Mucosa of rectum (tissue), 2 donors: ENCODE results near the gene TTC23L.

Experiments
- H3K27ac ChIP-seq, 2 donors: one replicate each; pipeline ENCODE4 v1.7.0; 2013; ENCODE audit warnings: inconsistent platforms in 2 of 2, low read depth in 2 of 2, low read length in 2 of 2
- H3K27me3 ChIP-seq, 2 donors: one replicate each; pipeline ENCODE4 v1.7.0; 2013; ENCODE audit warnings: low read length in 2 of 2; ENCODE audit not compliant: control insufficient read depth in 2 of 2, insufficient read depth in 2 of 2
- H3K36me3 ChIP-seq, 2 donors: one replicate each; pipeline ENCODE4 v1.7.0; 2013; ENCODE audit warnings: low read length in 2 of 2; ENCODE audit not compliant: control insufficient read depth in 2 of 2, insufficient read depth in 2 of 2
- H3K4me1 ChIP-seq, 2 donors: one replicate each; pipeline ENCODE4 v1.7.0; 2013; ENCODE audit warnings: low read length in 2 of 2, mild to moderate bottlenecking in 1 of 2; ENCODE audit not compliant: control insufficient read depth in 2 of 2, insufficient read depth in 2 of 2
- H3K4me3 ChIP-seq, 2 donors: one replicate each; pipeline ENCODE4 v1.7.0; 2013; ENCODE audit warnings: low read length in 2 of 2
- H3K9ac ChIP-seq, 2 donors: one replicate each; pipeline ENCODE4 v1.7.0; 2013; ENCODE audit warnings: low read length in 2 of 2, low read depth in 1 of 2, mild to moderate bottlenecking in 1 of 2
- H3K9me3 ChIP-seq, 2 donors: one replicate each; pipeline ENCODE4 v1.7.0; 2013; ENCODE audit warnings: low read length in 2 of 2; ENCODE audit not compliant: control insufficient read depth in 2 of 2
- donor health status: healthy.
- donor health status: Normal muscosa, but diverticular disease.

The TTC23L gene

DNA sequence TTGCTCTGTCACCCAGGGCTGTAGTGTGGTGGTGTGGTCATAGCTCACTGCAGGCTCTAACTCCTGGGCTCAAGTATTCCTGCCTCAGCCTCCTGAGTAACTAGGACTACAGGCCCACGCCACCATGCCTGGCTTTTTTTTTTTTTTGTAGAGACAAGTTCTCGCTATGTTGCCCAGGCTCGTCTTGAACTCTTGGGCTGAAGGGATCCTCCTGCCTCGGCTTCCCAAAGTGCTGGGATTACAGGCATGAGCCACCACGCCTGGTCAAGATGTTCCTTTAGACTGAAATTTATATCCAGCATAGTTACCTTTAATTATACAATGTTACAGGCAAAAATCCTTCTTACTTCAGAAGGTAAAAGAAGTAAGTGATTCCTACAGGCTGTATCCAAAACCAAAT, 88.8 kb downstream of the TTC23L start:
- Histone ChIP-seq H3K9ac (no peak overlapping the region), H3K27me3 (no peaks in the 10 kb centered on the region), H3K27ac (no peak overlapping the region), H3K4me3 (no peak overlapping the region), H3K9me3 (no peaks in the 10 kb centered on the region), H3K4me1 (peaks cover 6 to 8% of the 10 kb centered on the region in 2 donors), H3K36me3 (peaks cover 25 to 28% of the 10 kb centered on the region in 2 donors)

DNA sequence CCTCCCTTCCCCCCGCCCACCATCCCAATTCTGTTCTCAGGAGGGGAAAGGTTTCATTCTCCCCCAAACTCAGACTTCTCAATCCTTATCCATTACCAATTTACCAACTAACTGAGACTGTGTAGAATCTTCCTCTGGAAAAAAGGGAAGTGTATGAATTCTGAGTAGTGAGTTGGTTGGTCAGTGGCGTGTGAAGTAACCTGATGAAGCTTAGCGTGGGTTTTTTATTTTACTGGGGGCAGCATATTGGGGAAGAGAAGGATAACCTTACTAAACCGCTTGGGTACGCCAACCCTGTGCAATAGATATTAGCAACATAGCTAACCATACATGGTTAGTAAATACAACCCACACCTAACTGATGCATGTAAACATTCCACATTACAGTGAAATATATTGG, 89.3 kb downstream of the TTC23L start:
- H3K4me1 ChIP-seq: peaks cover 6 to 8% of the 10 kb centered on the region in 2 donors
- H3K4me3 ChIP-seq: peak overlapping the region in 1 of 2 donors; percentile 67
- H3K9me3 ChIP-seq: no peaks in the 10 kb centered on the region
- no peaks in the 10 kb centered on the region for H3K27me3 ChIP-seq
- peaks cover 21 to 27% of the 10 kb centered on the region in 2 donors for H3K36me3 ChIP-seq
- H3K27ac ChIP-seq: no peak overlapping the region
- no peak overlapping the region for H3K9ac ChIP-seq

DNA sequence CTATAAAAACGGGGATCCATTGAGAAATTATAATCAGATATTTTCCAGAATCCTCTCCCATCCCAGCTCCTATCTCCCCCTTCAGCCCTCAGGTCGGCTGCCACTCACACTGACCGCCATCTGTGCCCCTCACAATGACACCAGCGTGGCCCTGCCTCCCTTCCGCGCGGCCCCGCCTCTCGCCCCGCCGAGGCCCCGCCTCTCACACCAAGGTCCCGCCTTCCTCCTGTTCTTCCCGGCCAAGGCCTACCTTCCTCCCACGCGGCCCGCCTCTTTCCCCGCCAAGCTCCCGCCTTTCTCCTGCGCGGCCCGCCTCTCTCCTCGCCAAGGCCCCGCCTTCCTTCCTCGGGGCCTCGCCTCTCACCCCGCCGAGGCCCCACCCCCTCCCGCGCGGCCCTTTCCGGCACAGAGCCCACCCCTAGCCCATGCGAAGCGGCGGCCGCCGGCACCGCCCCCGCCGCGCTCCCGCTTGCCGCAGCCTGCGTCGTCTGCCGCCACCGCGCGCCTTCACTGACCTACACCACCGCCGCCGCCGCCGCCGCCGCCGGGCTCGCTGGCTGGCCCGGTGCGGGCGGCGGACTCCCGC, 90.3 kb downstream of the TTC23L start, which contains the start of gene DNAJC21:
Gene DNAJC21 (plus strand): TSS at position 426 of the 586 bp plus-strand sequence. CDS start 261 bp downstream, outside the sequence.
- Histone ChIP-seq H3K36me3 (peaks cover 12 to 18% of the 10 kb centered on the region in 2 donors), H3K4me3 (peak within 1 kb of the TSS; percentile 92 to 98), H3K27ac (peak within 1 kb of the TSS; percentile 97), H3K9ac (peak within 1 kb of the TSS; percentile 94 to 97), H3K27me3 (no peaks in the 10 kb centered on the region), H3K9me3 (no peaks in the 10 kb centered on the region), H3K4me1 (peaks cover 6 to 8% of the 10 kb centered on the region in 2 donors)

DNA sequence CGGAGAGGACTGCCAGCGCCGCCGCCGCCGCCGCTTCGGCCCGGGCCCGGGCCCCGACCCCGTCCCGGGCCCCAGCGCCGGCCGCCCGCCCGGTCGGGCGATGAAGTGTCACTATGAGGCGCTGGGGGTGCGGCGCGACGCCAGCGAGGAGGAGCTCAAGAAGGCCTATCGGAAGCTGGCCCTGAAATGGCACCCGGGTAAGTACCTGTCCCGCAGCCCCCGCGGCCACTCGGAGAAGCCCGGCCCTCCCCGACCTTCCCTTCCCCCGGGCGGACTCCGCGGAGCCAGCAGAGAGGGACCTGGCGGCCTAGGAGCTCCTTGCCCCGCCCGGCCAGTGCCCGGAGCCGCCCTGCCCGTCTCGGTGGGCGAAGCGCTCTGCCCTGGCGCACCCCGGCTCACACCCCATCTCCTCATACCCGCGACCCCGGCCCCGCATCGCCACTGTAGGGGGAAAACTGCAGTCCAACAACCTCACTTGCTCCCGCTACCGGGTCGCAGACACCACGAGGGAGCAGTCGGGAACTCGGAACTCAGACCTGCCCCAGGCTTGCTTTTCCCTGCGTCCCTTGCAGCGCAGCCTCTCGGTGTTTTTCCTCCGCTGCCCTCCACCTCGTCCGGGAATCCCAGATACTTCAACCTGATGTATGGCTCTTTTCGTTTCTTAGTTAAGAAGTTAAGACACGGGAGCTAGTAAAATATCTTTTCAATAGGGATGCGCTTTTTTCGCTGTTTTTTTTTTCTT, 90.9 kb downstream of the TTC23L start:
- Histone ChIP-seq H3K27ac (peak overlapping the region; percentile 97), H3K9me3 (no peaks in the 10 kb centered on the region), H3K27me3 (no peaks in the 10 kb centered on the region), H3K4me1 (peaks cover 6 to 8% of the 10 kb centered on the region in 2 donors), H3K4me3 (peak overlapping the region; percentile 92 to 98), H3K36me3 (peaks cover 8 to 16% of the 10 kb centered on the region in 2 donors), H3K9ac (peak overlapping the region; percentile 94 to 97)

DNA sequence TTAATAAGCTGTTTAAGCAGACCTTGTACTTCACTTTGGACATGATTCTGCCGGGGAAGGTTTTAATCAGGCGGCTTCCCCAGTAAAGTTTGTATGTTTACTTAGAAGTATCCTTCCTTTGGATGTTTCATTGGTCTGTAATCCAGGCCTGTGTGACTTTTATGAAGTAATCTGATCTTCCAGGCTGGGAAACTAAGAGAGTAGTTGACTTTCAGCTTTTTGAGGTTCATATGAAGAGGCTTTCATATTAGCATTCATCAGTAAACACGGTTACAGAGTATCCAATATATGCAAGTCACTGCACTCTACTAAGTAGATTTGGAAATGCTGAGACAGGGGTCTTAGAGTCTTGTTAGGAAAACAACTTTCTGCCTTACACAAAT, 91.5 kb downstream of the TTC23L start:
- peaks cover 8 to 16% of the 10 kb centered on the region in 2 donors for H3K36me3 ChIP-seq
- peak overlapping the region; percentile 97 for H3K27ac ChIP-seq
- H3K4me3 ChIP-seq: peak overlapping the region; percentile 92 to 98
- H3K9ac ChIP-seq: peak overlapping the region; percentile 94 to 97
- H3K9me3 ChIP-seq: no peaks in the 10 kb centered on the region
- H3K4me1 ChIP-seq: peaks cover 6 to 8% of the 10 kb centered on the region in 2 donors
- H3K27me3 ChIP-seq: no peaks in the 10 kb centered on the region

DNA sequence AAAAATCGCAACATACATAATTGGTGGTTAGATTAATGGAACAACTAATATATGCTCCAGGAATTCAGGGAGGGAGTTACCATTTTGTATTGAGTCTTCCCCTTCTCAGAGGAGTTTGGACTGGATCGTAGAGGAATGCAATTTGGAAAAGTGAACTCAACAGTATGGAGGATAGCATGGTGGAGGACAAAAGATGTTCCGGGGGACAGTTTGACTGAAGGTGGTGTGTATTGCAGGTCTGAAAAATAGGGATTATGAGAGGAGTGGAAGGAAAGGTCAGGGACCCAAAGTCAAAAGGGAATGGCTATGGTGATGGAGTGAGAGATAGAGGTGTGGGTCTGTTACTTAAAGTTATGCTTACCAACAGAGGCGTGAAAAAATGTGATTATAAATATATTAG, 91.9 kb downstream of the TTC23L start:
- H3K9me3 ChIP-seq: no peaks in the 10 kb centered on the region
- H3K9ac ChIP-seq: peak overlapping the region; percentile 94 to 97
- H3K27me3 ChIP-seq: no peaks in the 10 kb centered on the region
- peak overlapping the region in 1 of 2 donors; percentile 97 for H3K27ac ChIP-seq
- peak overlapping the region; percentile 92 to 98 for H3K4me3 ChIP-seq
- peaks cover 8 to 15% of the 10 kb centered on the region in 2 donors for H3K36me3 ChIP-seq
- H3K4me1 ChIP-seq: peaks cover 6 to 8% of the 10 kb centered on the region in 2 donors

DNA sequence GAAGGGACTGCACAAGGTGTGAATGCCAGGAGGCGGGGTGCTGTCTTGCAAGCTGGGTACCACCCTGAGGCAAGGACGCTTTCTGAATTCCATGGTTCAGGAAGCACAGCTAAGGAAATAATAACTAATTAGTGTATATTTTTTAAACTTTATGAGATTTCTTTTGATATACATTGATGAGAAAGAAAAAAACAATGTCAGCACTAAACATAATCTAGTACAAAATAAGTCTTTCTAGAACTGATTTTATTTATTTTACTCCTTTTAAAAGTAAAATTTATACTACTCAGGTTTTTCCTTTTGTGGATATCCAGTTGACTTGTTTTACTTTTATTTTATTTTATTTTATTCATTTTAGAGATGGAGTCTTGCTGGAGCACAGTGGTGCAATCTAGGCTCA, 94.0 kb downstream of the TTC23L start:
- Histone ChIP-seq H3K9ac (no peak overlapping the region), H3K4me3 (no peak overlapping the region), H3K27me3 (no peaks in the 10 kb centered on the region), H3K36me3 (peaks cover 21 to 28% of the 10 kb centered on the region in 2 donors), H3K4me1 (peaks cover 6 to 8% of the 10 kb centered on the region in 2 donors), H3K9me3 (no peaks in the 10 kb centered on the region), H3K27ac (no peak overlapping the region)

DNA sequence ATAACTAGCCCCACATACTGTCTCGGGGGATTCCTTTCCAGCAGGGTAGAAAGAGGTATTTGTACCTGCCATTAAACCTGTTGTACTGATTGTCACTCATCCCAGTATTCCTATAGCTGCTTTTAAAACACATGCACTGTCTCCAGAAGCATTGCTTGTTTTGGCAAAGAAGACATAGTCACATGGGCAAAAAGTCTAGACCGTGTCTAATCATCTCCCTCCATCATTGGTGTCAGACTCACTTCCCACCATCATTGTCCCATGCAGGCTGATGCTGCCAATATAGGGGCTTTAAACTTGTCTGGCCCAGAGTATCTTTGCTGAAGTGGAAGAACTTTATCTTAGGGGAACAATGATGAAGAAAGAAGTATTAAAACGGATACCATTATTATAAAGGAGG, 103.0 kb downstream of the TTC23L start:
- H3K9ac ChIP-seq: no peak overlapping the region
- peaks cover 52 to 56% of the 10 kb centered on the region in 2 donors for H3K36me3 ChIP-seq
- H3K27ac ChIP-seq: no peak overlapping the region
- H3K27me3 ChIP-seq: no peaks in the 10 kb centered on the region
- H3K4me1 ChIP-seq: no peaks in the 10 kb centered on the region
- H3K9me3 ChIP-seq: no peaks in the 10 kb centered on the region
- H3K4me3 ChIP-seq: no peak overlapping the region

DNA sequence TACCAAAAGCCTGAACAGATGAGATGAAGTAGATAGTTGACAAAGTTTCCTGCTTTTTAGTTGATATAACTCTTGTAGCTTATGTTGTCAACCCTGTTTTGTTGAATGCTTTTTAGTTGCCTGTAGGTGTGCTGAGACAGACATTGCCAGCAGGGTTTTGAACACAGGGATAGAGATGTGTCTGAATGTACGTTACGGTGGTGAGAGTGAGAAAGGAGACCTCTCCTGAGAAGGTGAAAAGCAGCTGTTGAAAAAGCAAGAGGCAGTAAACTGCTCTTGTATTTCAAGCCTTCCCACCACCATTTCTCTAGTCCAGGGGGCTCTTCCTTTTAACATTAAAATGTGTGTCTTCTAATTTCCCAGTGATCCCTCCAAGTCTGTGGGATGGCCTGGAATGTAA, 105.1 kb downstream of the TTC23L start:
- no peak overlapping the region for H3K27ac ChIP-seq
- H3K36me3 ChIP-seq: peaks cover 39 to 41% of the 10 kb centered on the region in 2 donors
- H3K4me1 ChIP-seq: no peaks in the 10 kb centered on the region
- no peaks in the 10 kb centered on the region for H3K9me3 ChIP-seq
- no peaks in the 10 kb centered on the region for H3K27me3 ChIP-seq
- H3K4me3 ChIP-seq: no peak overlapping the region
- H3K9ac ChIP-seq: no peak overlapping the region

DNA sequence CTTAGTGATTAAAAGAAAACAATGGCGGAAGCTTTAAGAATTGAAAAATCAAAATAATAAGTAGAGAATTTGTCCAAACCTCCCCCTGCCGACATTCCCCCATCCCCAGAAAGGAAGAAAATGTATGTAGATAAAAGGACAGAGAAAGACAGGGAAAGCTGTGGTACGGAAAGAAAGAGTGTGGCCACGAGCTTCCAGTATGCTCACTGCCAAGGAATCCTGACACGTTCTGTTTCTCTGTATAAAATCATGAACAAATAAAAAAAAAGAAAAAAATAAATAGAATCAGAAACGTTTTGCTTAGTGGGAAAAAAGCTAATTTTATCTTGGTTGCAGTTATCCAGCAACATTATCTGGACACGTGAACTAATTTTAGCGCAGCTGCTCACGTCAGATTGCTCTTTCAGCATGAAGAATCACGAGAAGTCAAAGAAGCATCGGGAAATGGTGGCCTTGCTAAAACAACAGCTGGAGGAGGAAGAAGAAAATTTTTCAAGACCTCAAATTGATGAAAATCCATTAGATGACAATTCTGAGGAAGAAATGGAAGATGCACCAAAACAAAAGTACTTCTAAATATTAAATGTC, 105.6 kb downstream of the TTC23L start:
- peaks cover 41 to 44% of the 10 kb centered on the region in 2 donors for H3K36me3 ChIP-seq
- no peak overlapping the region for H3K27ac ChIP-seq
- H3K9me3 ChIP-seq: no peaks in the 10 kb centered on the region
- H3K9ac ChIP-seq: no peak overlapping the region
- no peaks in the 10 kb centered on the region for H3K4me1 ChIP-seq
- no peak overlapping the region for H3K4me3 ChIP-seq
- H3K27me3 ChIP-seq: no peaks in the 10 kb centered on the region
